Measurements from ENCODE around the gene SLCO2A1.

SLCO2A1 gene

GRCh38 chr3:133944181-133944580 lies 85.5 kb downstream of the SLCO2A1 start:
- TF ChIP-seq CTCF (IDR thresholded peaks at IDR 0.05), result no peak

GRCh38 chr3:133943639-133944141 lies 86.0 kb downstream of the SLCO2A1 start:
- TF ChIP-seq CTCF (IDR thresholded peaks at IDR 0.05), result no peak

- TF ChIP-seq CTCF (IDR thresholded peaks at IDR 0.05), result no peak
Observed at GRCh38 chr3:133943031-133943535, 86.6 kb downstream of the SLCO2A1 start.

- no peak for TF ChIP-seq CTCF (IDR thresholded peaks at IDR 0.05)
Observed at GRCh38 chr3:133941415-133941821, 88.3 kb downstream of the SLCO2A1 start.

- TF ChIP-seq CTCF (IDR thresholded peaks at IDR 0.05), result no peak
Observed at GRCh38 chr3:133940536-133940935, 89.2 kb downstream of the SLCO2A1 start.

GRCh38 chr3:133939463-133939835 lies 90.3 kb downstream of the SLCO2A1 start:
- no peak for TF ChIP-seq CTCF (IDR thresholded peaks at IDR 0.05)

GRCh38 chr3:133938770-133939462 lies 90.8 kb downstream of the SLCO2A1 start:
- no peak for TF ChIP-seq CTCF (IDR thresholded peaks at IDR 0.05)
